ENCODE data around the gene DPP10.

Gene DPP10

GRCh38 chr2:115201386-115201785 lies 758.9 kb downstream of the DPP10 start:
- DNase-seq, result no peak

- DNase-seq, result no peak
Observed at GRCh38 chr2:115208493-115209164, 766.2 kb downstream of the DPP10 start.

GRCh38 chr2:115214050-115214449 lies 771.6 kb downstream of the DPP10 start:
- DNase-seq, result no peak

GRCh38 chr2:115219296-115219695 lies 776.9 kb downstream of the DPP10 start:
- no peak for DNase-seq

GRCh38 chr2:115234186-115234585 lies 791.7 kb downstream of the DPP10 start:
- DNase-seq, result no peak

- no peak for DNase-seq
Observed at GRCh38 chr2:115234737-115235136, 792.3 kb downstream of the DPP10 start.

GRCh38 chr2:115248066-115248465 lies 805.6 kb downstream of the DPP10 start:
- DNase-seq, result no peak

- no peak for DNase-seq
Observed at GRCh38 chr2:115277366-115277765, 834.9 kb downstream of the DPP10 start.

- DNase-seq, result no peak
Observed at GRCh38 chr2:115285416-115285815, 843.0 kb downstream of the DPP10 start.

GRCh38 chr2:115290478-115290877 lies 848.0 kb downstream of the DPP10 start:
- DNase-seq, result no peak

- no peak for DNase-seq
Observed at GRCh38 chr2:115292742-115293141, 850.3 kb downstream of the DPP10 start.

- DNase-seq, result peak in 1 of 58 donors; percentile 40
Observed at GRCh38 chr2:115294999-115295398, 852.6 kb downstream of the DPP10 start.

GRCh38 chr2:115297056-115297455 lies 854.6 kb downstream of the DPP10 start:
- DNase-seq, result no peak

GRCh38 chr2:115299199-115299598 lies 856.8 kb downstream of the DPP10 start:
- peak in 1 of 58 donors; percentile 16 for DNase-seq

- no peak for DNase-seq
Observed at GRCh38 chr2:115305712-115306111, 863.3 kb downstream of the DPP10 start.

GRCh38 chr2:115314119-115314518 lies 871.7 kb downstream of the DPP10 start:
- no peak for DNase-seq

GRCh38 chr2:115327061-115327460 lies 884.6 kb downstream of the DPP10 start:
- no peak for DNase-seq

- no peak for DNase-seq
Observed at GRCh38 chr2:115359550-115359949, 917.1 kb downstream of the DPP10 start.

GRCh38 chr2:115364093-115364492 lies 921.7 kb downstream of the DPP10 start:
- peak in 2 of 58 donors; percentile 1 to 3 for DNase-seq

- no peak for DNase-seq
Observed at GRCh38 chr2:115369400-115369799, 927.0 kb downstream of the DPP10 start.

GRCh38 chr2:115374981-115375380 lies 932.5 kb downstream of the DPP10 start:
- no peak for DNase-seq

- no peak for DNase-seq
Observed at GRCh38 chr2:115384399-115384798, 942.0 kb downstream of the DPP10 start.

- no peak for DNase-seq
Observed at GRCh38 chr2:115386465-115386864, 944.0 kb downstream of the DPP10 start.

- DNase-seq, result no peak
Observed at GRCh38 chr2:115389024-115389423, 946.6 kb downstream of the DPP10 start.

Measured in anterior cingulate cortex (tissue), 58 donors.